ENCODE data around the gene SHMT1.
"Not testable (repeated sequence)": the region's sequence is repeated elsewhere in the genome, so short reads cannot be mapped to it uniquely, and the experiment has no call there.

Gene SHMT1

GRCh38 chr17:18314059-18314730, 49.2 kb downstream of the SHMT1 start:
- peaks cover 29% of the 10 kb centered on the region for H3K36me3 ChIP-seq
- peak overlapping the region; percentile 97 to 98 for H3K4me3 ChIP-seq (ENCODE audit: low read depth in 1 of 2, low read length in 1 of 2)
- H3K9me3 ChIP-seq, result no peaks in the 10 kb centered on the region
- TF ChIP-seq, protein P1, sequence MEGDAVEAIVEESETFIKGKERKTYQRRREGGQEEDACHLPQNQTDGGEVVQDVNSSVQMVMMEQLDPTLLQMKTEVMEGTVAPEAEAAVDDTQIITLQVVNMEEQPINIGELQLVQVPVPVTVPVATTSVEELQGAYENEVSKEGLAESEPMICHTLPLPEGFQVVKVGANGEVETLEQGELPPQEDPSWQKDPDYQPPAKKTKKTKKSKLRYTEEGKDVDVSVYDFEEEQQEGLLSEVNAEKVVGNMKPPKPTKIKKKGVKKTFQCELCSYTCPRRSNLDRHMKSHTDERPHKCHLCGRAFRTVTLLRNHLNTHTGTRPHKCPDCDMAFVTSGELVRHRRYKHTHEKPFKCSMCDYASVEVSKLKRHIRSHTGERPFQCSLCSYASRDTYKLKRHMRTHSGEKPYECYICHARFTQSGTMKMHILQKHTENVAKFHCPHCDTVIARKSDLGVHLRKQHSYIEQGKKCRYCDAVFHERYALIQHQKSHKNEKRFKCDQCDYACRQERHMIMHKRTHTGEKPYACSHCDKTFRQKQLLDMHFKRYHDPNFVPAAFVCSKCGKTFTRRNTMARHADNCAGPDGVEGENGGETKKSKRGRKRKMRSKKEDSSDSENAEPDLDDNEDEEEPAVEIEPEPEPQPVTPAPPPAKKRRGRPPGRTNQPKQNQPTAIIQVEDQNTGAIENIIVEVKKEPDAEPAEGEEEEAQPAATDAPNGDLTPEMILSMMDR (IDR thresholded peaks at IDR 0.05), result no peak
- no peaks in the 10 kb centered on the region for H3K27me3 ChIP-seq
- H3K4me1 ChIP-seq (ENCODE audit: control insufficient read depth in 1 of 2, insufficient read depth in 1 of 2, low read depth in 1 of 2, low read length in 1 of 2), result peaks cover 60 to 63% of the 10 kb centered on the region in 2 experiments
- H3K27ac ChIP-seq, result peak overlapping the region; percentile 97

DNA sequence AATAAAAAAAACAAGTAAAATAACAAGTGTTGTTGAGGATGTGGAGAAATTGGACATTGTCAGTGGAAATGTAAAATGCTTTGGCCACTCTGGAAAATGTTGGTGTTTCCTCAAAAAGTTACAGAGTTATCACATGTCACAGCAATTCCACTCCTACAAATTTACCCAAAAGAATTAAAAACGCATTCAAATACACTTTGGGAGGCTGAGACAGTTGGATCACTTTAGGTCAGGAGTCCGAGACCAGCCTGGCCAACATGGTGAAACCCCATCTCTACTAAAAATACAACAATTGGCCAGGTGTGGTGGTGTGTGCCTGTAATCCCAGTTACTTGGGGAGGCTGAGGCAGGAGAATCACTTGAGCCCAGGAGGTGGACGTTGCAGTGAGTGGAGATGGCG, 54.1 kb downstream of the SHMT1 start:
- Histone ChIP-seq H3K36me3 (peaks cover 52% of the 10 kb centered on the region), H3K4me1 (ENCODE audit: control insufficient read depth in 1 of 2, insufficient read depth in 1 of 2, low read depth in 1 of 2, low read length in 1 of 2) (peaks cover 20 to 25% of the 10 kb centered on the region in 2 experiments), H3K9me3 (no peaks in the 10 kb centered on the region), H3K27ac (no peak overlapping the region), H3K27me3 (no peaks in the 10 kb centered on the region), H3K4me3 (ENCODE audit: low read depth in 1 of 2, low read length in 1 of 2) (no peak overlapping the region)
- TF ChIP-seq, protein P1 (IDR thresholded peaks at IDR 0.05), result no peak

DNA sequence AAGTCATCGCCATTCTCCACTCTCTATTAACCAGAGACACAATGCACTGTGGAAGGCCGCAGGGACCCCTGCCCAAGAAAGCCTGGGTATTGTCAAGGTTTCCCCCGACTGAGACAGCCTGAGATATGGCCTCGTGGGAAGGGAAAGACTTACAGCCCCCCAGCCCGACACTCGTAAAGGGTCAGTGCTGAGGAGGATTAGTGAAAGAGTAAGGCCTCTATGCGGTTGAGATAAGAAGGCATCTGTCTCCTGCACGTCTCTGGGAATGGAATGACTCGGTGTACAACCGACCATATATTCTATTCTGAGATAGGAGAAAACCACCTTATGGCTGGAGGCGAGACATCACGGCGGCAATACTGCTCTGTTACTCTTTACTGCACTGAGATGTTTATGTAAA, 60.1 kb downstream of the SHMT1 start:
- H3K27me3 ChIP-seq; H3K9me3 ChIP-seq; H3K4me3 ChIP-seq (ENCODE audit: low read depth in 1 of 2, low read length in 1 of 2): not testable (repeated sequence)
- peaks cover 34 to 41% of the 10 kb centered on the region in 2 experiments for H3K4me1 ChIP-seq (ENCODE audit: control insufficient read depth in 1 of 2, insufficient read depth in 1 of 2, low read depth in 1 of 2, low read length in 1 of 2)
- H3K27ac ChIP-seq, result peak overlapping the region; percentile 99
- peaks cover 80% of the 10 kb centered on the region for H3K36me3 ChIP-seq

DNA sequence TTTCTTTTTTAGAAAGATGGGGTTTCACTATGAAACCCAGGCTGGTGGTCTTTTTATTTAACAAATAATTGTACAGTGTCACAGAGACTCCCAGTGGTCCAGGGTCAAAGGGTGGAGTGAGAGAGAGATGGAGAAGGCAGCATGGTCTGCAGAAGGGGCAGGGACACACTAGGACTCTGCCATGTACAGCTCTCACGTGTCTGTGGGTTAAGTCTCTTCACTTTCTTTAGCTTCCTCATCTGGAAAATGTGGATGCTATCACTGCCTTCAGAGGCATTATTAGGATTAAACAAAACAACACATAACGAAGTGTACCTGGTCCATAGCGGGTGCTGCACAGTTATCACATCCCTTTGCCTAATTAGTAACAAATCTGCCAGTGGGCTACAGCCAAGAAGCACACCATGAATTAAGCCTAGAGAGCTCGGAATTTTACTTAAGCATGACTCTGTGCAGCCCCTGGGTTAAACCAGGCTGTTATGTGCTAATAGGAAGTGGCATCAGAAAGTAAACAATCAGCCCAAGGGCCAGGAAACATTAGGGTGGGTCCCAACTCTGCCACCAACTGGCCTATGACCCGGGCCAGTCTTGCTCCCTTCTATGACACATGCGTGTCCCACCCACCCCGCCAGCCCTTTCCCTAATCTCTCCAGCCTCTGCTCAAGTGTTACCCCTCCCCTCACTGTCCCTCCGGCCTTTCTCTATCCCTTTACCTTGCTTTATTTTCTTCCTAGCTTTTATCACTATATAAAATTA, 62.4 kb downstream of the SHMT1 start:
- Histone ChIP-seq H3K4me1 (ENCODE audit: control insufficient read depth in 1 of 2, insufficient read depth in 1 of 2, low read depth in 1 of 2, low read length in 1 of 2) (peaks cover 50 to 62% of the 10 kb centered on the region in 2 experiments), H3K36me3 (peaks cover 57% of the 10 kb centered on the region), H3K27ac (peak overlapping the region; percentile 99), H3K9me3 (no peaks in the 10 kb centered on the region), H3K27me3 (no peaks in the 10 kb centered on the region), H3K4me3 (ENCODE audit: low read depth in 1 of 2, low read length in 1 of 2) (peak overlapping the region; percentile 37 to 38)
- TF ChIP-seq, protein P1 (IDR thresholded peaks at IDR 0.05), result no peak

- peak overlapping the region; percentile 99 for H3K27ac ChIP-seq
- H3K4me3 ChIP-seq (ENCODE audit: low read depth in 1 of 2, low read length in 1 of 2), result peak overlapping the region in 1 of 2 experiments; percentile 54
- H3K9me3 ChIP-seq, H3K27me3 ChIP-seq: not testable (repeated sequence)
- peaks cover 51 to 64% of the 10 kb centered on the region in 2 experiments for H3K4me1 ChIP-seq (ENCODE audit: control insufficient read depth in 1 of 2, insufficient read depth in 1 of 2, low read depth in 1 of 2, low read length in 1 of 2)
- peaks cover 42% of the 10 kb centered on the region for H3K36me3 ChIP-seq
These were observed 65.3 kb downstream of the SHMT1 start for GRCh38 chr17:18298061-18298460.

DNA sequence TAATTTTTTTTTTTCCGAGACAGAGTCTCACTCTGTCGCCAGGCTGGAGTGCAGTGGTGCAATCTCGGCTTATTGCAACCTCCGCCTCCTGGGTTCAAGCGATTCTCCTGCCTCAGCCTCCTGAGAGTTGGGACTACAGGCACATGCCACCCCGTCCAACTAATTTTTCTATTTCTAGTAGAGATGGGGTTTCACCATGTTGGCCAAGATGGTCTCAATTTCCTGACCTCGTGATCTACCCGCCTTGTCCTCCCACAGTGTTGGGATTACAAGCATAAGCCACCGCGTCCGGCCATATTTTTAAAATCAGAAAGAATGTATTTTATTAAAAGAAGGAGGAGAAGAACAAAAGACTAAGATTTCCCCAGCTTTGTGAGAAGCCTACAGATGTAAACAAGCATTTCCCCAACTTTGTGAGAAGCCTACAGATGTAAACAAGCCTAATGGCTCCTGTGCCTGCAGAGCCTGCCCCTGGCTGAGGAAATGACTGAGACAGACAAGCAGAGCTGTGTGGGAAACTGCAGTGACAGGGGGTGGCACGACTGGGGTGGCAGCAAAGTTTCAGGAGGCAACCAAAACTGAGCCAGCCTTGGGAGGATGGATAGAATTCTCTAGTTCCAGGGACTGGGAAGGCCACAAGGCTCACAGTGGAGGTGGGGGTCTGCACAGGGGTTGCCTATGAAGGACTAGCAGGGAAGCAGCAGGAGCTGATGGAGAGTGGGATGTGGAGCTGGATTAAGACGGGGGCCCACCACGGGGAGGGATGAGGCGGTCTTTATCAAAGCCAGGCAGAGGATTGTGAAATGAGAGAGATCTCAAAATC, 71.4 kb downstream of the SHMT1 start:
- peaks cover 11 to 12% of the 10 kb centered on the region in 2 experiments for H3K4me1 ChIP-seq (ENCODE audit: control insufficient read depth in 1 of 2, insufficient read depth in 1 of 2, low read depth in 1 of 2, low read length in 1 of 2)
- H3K9me3 ChIP-seq, result no peaks in the 10 kb centered on the region
- H3K4me3 ChIP-seq (ENCODE audit: low read depth in 1 of 2, low read length in 1 of 2), result no peak overlapping the region
- H3K27me3 ChIP-seq, result no peaks in the 10 kb centered on the region
- TF ChIP-seq, protein P1 (IDR thresholded peaks at IDR 0.05), result no peak
- H3K27ac ChIP-seq, result peak overlapping the region; percentile 21
- peaks cover 72% of the 10 kb centered on the region for H3K36me3 ChIP-seq

Measured in neutrophil (primary cell).